ENCODE measurements around the gene PRKN.

The PRKN gene

GRCh38 chr6:161526794-161527193 is 1200.8 kb downstream of the PRKN start:
- TF ChIP-seq GATA2 (IDR thresholded peaks at IDR 0.05; ENCODE audit: low read depth, low read length) (no peak), GATA3 (IDR thresholded peaks at IDR 0.05; ENCODE audit: low read depth, low read length) (no peak)

- no peak for TF ChIP-seq GATA2 (IDR thresholded peaks at IDR 0.05; ENCODE audit: low read depth, low read length)
- no peak for TF ChIP-seq GATA3 (IDR thresholded peaks at IDR 0.05; ENCODE audit: low read depth, low read length)
Measured at GRCh38 chr6:161523362-161523761, 1204.2 kb downstream of the PRKN start.

GRCh38 chr6:161522276-161522675 is 1205.3 kb downstream of the PRKN start:
- no peak for TF ChIP-seq GATA2 (IDR thresholded peaks at IDR 0.05; ENCODE audit: low read depth, low read length)
- TF ChIP-seq GATA3 (IDR thresholded peaks at IDR 0.05; ENCODE audit: low read depth, low read length), result no peak

- TF ChIP-seq GATA3 (IDR thresholded peaks at IDR 0.05; ENCODE audit: low read depth, low read length) (no peak), GATA2 (IDR thresholded peaks at IDR 0.05; ENCODE audit: low read depth, low read length) (no peak)
Measured at GRCh38 chr6:161511447-161512095, 1216.0 kb downstream of the PRKN start.

GRCh38 chr6:161508341-161508740 is 1219.2 kb downstream of the PRKN start:
- TF ChIP-seq GATA2 (IDR thresholded peaks at IDR 0.05; ENCODE audit: low read depth, low read length) (no peak), GATA3 (IDR thresholded peaks at IDR 0.05; ENCODE audit: low read depth, low read length) (no peak)

- TF ChIP-seq GATA2 (IDR thresholded peaks at IDR 0.05; ENCODE audit: low read depth, low read length), result no peak
- TF ChIP-seq GATA3 (IDR thresholded peaks at IDR 0.05; ENCODE audit: low read depth, low read length), result no peak
Measured at GRCh38 chr6:161507375-161507774, 1220.2 kb downstream of the PRKN start.

GRCh38 chr6:161503570-161503969 is 1224.0 kb downstream of the PRKN start:
- no peak for TF ChIP-seq GATA3 (IDR thresholded peaks at IDR 0.05; ENCODE audit: low read depth, low read length)
- TF ChIP-seq GATA2 (IDR thresholded peaks at IDR 0.05; ENCODE audit: low read depth, low read length), result no peak

- no peak for TF ChIP-seq GATA3 (IDR thresholded peaks at IDR 0.05; ENCODE audit: low read depth, low read length)
- TF ChIP-seq GATA2 (IDR thresholded peaks at IDR 0.05; ENCODE audit: low read depth, low read length), result no peak
Measured at GRCh38 chr6:161498881-161499280, 1228.7 kb downstream of the PRKN start.

- TF ChIP-seq GATA2 (IDR thresholded peaks at IDR 0.05; ENCODE audit: low read depth, low read length) (no peak), GATA3 (IDR thresholded peaks at IDR 0.05; ENCODE audit: low read depth, low read length) (no peak)
Measured at GRCh38 chr6:161498359-161498758, 1229.2 kb downstream of the PRKN start.

- TF ChIP-seq GATA3 (IDR thresholded peaks at IDR 0.05; ENCODE audit: low read depth, low read length) (no peak), GATA2 (IDR thresholded peaks at IDR 0.05; ENCODE audit: low read depth, low read length) (no peak)
Measured at GRCh38 chr6:161496941-161497340, 1230.6 kb downstream of the PRKN start.

- TF ChIP-seq GATA3 (IDR thresholded peaks at IDR 0.05; ENCODE audit: low read depth, low read length), result no peak
Measured at GRCh38 chr6:161494566-161494965, 1233.0 kb downstream of the PRKN start.

- TF ChIP-seq GATA3 (IDR thresholded peaks at IDR 0.05; ENCODE audit: low read depth, low read length) (no peak), GATA2 (IDR thresholded peaks at IDR 0.05; ENCODE audit: low read depth, low read length) (no peak)
Measured at GRCh38 chr6:161493576-161494118, 1233.9 kb downstream of the PRKN start.

GRCh38 chr6:161489626-161490306 is 1237.8 kb downstream of the PRKN start:
- TF ChIP-seq GATA3 (IDR thresholded peaks at IDR 0.05; ENCODE audit: low read depth, low read length) (no peak), GATA2 (IDR thresholded peaks at IDR 0.05; ENCODE audit: low read depth, low read length) (no peak)

GRCh38 chr6:161487694-161488093 is 1239.9 kb downstream of the PRKN start:
- TF ChIP-seq GATA3 (IDR thresholded peaks at IDR 0.05; ENCODE audit: low read depth, low read length) (no peak), GATA2 (IDR thresholded peaks at IDR 0.05; ENCODE audit: low read depth, low read length) (no peak)

GRCh38 chr6:161487217-161487531 is 1240.4 kb downstream of the PRKN start:
- no peak for TF ChIP-seq GATA3 (IDR thresholded peaks at IDR 0.05; ENCODE audit: low read depth, low read length)
- no peak for TF ChIP-seq GATA2 (IDR thresholded peaks at IDR 0.05; ENCODE audit: low read depth, low read length)
